GM10266 (cell line): ENCODE results near the gene SLC37A2.

Source experiments
- DNase-seq: peaks from one replicate; pipeline ENCODE4 v3.0.0; 2012; ENCODE audit errors: extremely low spot score
- TF ChIP-seq, protein P1 (sequence below): IDR thresholded peaks from 2 replicates; pipeline ENCODE4 v1.5.1; 2012; ENCODE audit warnings: mild to moderate bottlenecking, low read depth; ENCODE audit not compliant: control insufficient read depth, insufficient read depth; ENCODE audit errors: missing control alignments

SLC37A2 gene

GRCh38 chr11:125091247-125091876, 28.3 kb downstream of the SLC37A2 start:
- TF ChIP-seq, protein P1, sequence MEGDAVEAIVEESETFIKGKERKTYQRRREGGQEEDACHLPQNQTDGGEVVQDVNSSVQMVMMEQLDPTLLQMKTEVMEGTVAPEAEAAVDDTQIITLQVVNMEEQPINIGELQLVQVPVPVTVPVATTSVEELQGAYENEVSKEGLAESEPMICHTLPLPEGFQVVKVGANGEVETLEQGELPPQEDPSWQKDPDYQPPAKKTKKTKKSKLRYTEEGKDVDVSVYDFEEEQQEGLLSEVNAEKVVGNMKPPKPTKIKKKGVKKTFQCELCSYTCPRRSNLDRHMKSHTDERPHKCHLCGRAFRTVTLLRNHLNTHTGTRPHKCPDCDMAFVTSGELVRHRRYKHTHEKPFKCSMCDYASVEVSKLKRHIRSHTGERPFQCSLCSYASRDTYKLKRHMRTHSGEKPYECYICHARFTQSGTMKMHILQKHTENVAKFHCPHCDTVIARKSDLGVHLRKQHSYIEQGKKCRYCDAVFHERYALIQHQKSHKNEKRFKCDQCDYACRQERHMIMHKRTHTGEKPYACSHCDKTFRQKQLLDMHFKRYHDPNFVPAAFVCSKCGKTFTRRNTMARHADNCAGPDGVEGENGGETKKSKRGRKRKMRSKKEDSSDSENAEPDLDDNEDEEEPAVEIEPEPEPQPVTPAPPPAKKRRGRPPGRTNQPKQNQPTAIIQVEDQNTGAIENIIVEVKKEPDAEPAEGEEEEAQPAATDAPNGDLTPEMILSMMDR, result peak; percentile 53
- DNase-seq, result peak; percentile 65

GRCh38 chr11:125091877-125092664, 29.0 kb downstream of the SLC37A2 start:
- DNase-seq, result no peak
- TF ChIP-seq, protein P1, result no peak

- TF ChIP-seq, protein P1, result no peak
- no peak for DNase-seq
These were observed 29.6 kb downstream of the SLC37A2 start for GRCh38 chr11:125092669-125093068.

GRCh38 chr11:125093502-125093901, 30.4 kb downstream of the SLC37A2 start:
- TF ChIP-seq, protein P1, result no peak
- DNase-seq, result no peak

GRCh38 chr11:125094731-125095130, 31.6 kb downstream of the SLC37A2 start:
- no peak for DNase-seq
- TF ChIP-seq, protein P1, result no peak

GRCh38 chr11:125100136-125100535, 37.0 kb downstream of the SLC37A2 start:
- TF ChIP-seq, protein P1, result no peak
- peak; percentile 4 for DNase-seq

- TF ChIP-seq, protein P1, result no peak
- DNase-seq, result peak; percentile 10
These were observed 38.5 kb downstream of the SLC37A2 start for GRCh38 chr11:125101596-125101995.
